GM12872 (cell line): Measurements from ENCODE around the gene MEPCE.

Experiments used
- TF ChIP-seq, protein P1 (sequence below): IDR thresholded peaks from 3 replicates; pipeline ENCODE4 v1.5.1; 2011; ENCODE audit warnings: low read depth, mild to moderate bottlenecking, low read length, moderate library complexity; ENCODE audit not compliant: insufficient read depth

MEPCE gene

DNA sequence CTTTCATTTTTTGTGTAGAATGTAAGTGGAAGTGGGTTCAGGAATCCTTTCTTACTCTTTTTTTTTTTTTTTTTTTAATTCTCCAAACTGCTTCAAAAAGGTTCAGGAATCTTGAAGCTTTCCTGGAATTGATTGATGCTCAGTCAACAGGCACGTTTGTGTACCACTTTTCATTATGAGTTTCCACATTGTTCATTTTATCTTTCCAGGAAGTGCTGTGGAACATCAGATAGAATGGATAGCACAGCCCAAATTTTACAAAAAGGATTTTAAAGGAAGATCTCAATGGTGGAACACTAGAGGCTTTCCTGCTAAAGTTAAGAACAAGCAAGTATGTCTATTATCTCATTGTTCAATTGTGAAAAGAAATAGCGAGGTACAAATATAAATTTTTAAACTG is 8.5 kb downstream of the MEPCE start:
- TF ChIP-seq, protein P1, sequence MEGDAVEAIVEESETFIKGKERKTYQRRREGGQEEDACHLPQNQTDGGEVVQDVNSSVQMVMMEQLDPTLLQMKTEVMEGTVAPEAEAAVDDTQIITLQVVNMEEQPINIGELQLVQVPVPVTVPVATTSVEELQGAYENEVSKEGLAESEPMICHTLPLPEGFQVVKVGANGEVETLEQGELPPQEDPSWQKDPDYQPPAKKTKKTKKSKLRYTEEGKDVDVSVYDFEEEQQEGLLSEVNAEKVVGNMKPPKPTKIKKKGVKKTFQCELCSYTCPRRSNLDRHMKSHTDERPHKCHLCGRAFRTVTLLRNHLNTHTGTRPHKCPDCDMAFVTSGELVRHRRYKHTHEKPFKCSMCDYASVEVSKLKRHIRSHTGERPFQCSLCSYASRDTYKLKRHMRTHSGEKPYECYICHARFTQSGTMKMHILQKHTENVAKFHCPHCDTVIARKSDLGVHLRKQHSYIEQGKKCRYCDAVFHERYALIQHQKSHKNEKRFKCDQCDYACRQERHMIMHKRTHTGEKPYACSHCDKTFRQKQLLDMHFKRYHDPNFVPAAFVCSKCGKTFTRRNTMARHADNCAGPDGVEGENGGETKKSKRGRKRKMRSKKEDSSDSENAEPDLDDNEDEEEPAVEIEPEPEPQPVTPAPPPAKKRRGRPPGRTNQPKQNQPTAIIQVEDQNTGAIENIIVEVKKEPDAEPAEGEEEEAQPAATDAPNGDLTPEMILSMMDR = no peak

DNA sequence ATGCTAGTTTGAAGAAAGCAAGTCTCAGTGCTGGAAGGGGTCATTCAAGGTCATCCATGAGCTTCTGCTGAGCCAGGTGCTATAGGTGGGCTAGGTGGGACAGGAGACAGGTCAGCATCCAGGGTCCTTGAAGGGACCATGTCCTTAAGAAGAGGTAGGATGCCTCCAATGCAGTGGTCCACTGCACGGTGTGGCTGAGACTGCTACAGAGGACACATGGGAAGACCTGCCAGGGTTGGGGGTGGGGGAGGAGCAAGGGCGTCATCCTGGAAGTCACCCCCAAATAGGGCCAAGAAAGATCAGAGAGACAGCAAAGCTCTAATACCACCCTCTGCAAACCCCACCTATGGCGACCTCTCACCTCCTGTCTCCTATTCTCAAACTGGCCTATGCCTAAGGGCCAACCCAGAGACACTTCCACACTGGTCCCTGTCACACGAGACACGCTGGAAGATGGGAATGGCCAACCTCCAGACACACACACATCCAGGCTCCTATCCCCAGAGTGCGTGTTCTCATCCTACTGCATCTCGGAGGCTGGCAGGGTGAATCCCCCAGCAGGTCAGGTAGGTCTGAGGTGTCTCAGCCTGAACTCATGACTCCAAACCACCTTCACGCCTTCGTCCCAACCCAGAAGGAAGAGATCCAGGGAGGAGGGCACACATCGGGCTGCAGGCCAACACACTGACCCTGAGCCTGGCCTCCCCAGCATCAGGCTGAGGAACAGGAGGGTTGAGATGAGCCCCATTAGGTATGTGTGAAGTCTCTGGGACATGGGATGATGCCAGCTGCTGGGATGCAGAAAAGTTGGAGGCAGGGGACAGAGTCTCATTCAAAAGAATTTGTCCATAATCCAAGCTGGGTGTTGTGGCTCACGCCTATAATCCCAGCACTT is 12.3 kb downstream of the MEPCE start:
- TF ChIP-seq, protein P1 = no peak

- TF ChIP-seq, protein P1 = no peak
Observed at GRCh38 chr7:100443096-100443840, 13.6 kb downstream of the MEPCE start.

GRCh38 chr7:100444311-100445278 is 15.0 kb downstream of the MEPCE start:
- TF ChIP-seq, protein P1 = no peak

DNA sequence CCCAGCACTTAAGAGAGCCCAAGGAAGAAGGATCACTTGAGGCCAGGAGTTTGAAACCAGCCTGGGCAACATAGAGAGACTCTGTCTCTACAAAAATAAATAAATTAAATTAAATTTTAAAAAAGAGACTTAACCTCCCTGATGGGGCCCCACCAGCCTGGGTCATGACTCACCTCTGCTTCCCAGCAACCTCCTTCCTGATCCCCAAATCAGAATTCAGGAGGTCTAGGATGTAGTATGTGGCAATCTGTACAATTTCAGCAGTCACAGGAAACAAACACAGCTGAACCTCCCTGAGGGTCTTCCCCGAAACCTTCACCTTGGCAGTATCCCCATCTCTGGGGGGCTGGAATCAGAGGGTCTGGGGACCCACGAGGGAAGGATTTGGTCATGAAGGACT is 16.4 kb downstream of the MEPCE start:
- TF ChIP-seq, protein P1 = no peak

DNA sequence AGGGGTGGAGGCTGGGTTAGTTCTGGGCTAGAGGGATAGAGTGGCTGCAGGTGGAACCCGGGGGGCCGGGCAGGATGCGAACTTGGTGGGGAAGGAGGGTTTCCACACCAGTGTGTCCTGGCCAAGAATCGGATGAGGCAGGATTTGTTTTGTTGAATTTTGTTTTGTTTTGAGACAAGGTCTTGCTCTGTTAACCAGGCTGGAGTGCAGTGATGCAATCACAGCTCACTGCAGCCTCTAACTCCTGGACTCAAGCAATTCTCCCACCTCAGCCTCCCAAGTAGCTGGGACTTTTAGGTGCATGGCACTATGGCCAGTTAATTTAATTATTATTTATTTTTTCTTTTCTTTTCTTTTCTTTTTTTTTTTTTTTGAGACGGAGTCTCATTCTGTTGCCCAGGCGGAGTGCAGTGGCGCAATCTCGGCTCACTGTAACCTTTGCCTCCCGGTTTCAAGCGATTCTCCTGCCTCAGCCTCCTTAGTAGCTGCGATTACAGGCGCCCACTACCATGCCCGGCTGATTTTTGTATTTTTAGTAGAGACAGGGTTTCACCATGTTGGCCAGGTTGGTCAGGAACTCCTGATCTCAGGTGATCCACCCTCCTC is 19.7 kb downstream of the MEPCE start:
- TF ChIP-seq, protein P1 = no peak
